Measurements from ENCODE around the gene FAM98C.

The FAM98C gene

GRCh38 chr19:38429055-38429810 is 26.3 kb downstream of the FAM98C start:
- no peak overlapping the region for H3K4me3 ChIP-seq (ENCODE audit: low read depth, low read length)
- TF ChIP-seq CTCF (IDR thresholded peaks at IDR 0.05; ENCODE audit: low read depth, low read length), result no peak

- TF ChIP-seq CTCF (IDR thresholded peaks at IDR 0.05; ENCODE audit: low read depth, low read length), result no peak
- no peak overlapping the region for H3K4me3 ChIP-seq (ENCODE audit: low read depth, low read length)
Observed at GRCh38 chr19:38429811-38430156, 26.9 kb downstream of the FAM98C start.

GRCh38 chr19:38430931-38431330 is 28.0 kb downstream of the FAM98C start:
- H3K4me3 ChIP-seq (ENCODE audit: low read depth, low read length), result no peak overlapping the region
- TF ChIP-seq CTCF (IDR thresholded peaks at IDR 0.05; ENCODE audit: low read depth, low read length), result no peak

DNA sequence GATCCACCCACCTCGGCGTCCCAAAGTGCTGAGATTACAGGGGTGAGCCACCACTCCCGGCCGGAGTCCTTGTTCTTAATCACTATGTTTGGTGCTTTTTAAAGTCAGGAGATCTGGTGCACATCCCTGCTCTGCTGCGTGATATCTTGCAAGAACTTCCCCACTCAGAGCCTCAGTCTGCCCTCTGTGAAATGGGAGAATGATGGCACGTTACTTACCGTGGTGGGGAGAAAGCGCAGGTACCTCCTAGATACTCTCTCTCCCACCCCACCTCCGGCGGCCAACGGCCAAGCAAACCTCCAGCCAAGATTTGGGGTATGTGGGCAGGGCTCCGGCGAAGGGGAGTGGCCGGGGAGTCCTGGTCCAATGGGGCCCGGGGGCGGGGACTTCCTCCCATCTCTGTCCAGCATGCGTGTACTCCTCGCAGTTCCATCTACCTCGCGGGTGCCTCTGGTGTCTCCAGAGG is 30.4 kb downstream of the FAM98C start, which contains the start of gene RYR1:
TSS of gene RYR1 (plus strand) at position 424 of the 466 bp plus-strand sequence. CDS start 139 bp downstream, outside the sequence.
- H3K4me3 ChIP-seq (ENCODE audit: low read depth, low read length), result no peak within 1 kb of the TSS
- TF ChIP-seq CTCF (IDR thresholded peaks at IDR 0.05; ENCODE audit: low read depth, low read length), result no peak

- no peak for TF ChIP-seq CTCF (IDR thresholded peaks at IDR 0.05; ENCODE audit: low read depth, low read length)
- H3K4me3 ChIP-seq (ENCODE audit: low read depth, low read length), result no peak overlapping the region
Observed at GRCh38 chr19:38434549-38435051, 31.7 kb downstream of the FAM98C start.

- TF ChIP-seq CTCF (IDR thresholded peaks at IDR 0.05; ENCODE audit: low read depth, low read length), result no peak
- H3K4me3 ChIP-seq (ENCODE audit: low read depth, low read length), result no peak overlapping the region
Observed at GRCh38 chr19:38437295-38437694, 34.4 kb downstream of the FAM98C start.

GRCh38 chr19:38437917-38438316 is 35.0 kb downstream of the FAM98C start:
- no peak overlapping the region for H3K4me3 ChIP-seq (ENCODE audit: low read depth, low read length)

More at GRCh38 chr19:38437917-38438316, 35.0 kb downstream of the FAM98C start:
- TF ChIP-seq CTCF (IDR thresholded peaks at IDR 0.05; ENCODE audit: low read depth, low read length), result no peak
